ENCODE measurements around the gene SYT6. TPM values are rescaled to one million over a fixed set of nuclear protein-coding genes. Genes with fewer than 3 reads are reported as not detected.

Gene SYT6
- total RNA-seq, 1 donor, result not detected

GRCh38 chr1:114134518-114134917, 19.2 kb downstream of the SYT6 start:
- no peak for DNase-seq (ENCODE audit: low read depth)
- no peak overlapping the region for H3K4me3 ChIP-seq (ENCODE audit: low read depth, low read length)
- no peak for TF ChIP-seq CTCF (IDR thresholded peaks at IDR 0.05; ENCODE audit: insufficient read depth, low read length)

- H3K4me3 ChIP-seq (ENCODE audit: low read depth, low read length), result no peak overlapping the region
- TF ChIP-seq CTCF (IDR thresholded peaks at IDR 0.05; ENCODE audit: insufficient read depth, low read length), result no peak
- no peak for DNase-seq (ENCODE audit: low read depth)
Observed at GRCh38 chr1:114133129-114133528, 20.5 kb downstream of the SYT6 start.

GRCh38 chr1:114131526-114132220, 22.0 kb downstream of the SYT6 start:
- no peak for TF ChIP-seq CTCF (IDR thresholded peaks at IDR 0.05; ENCODE audit: insufficient read depth, low read length)
- DNase-seq (ENCODE audit: low read depth), result peak; percentile 28
- H3K4me3 ChIP-seq (ENCODE audit: low read depth, low read length), result no peak overlapping the region

- no peak for TF ChIP-seq CTCF (IDR thresholded peaks at IDR 0.05; ENCODE audit: insufficient read depth, low read length)
- H3K4me3 ChIP-seq (ENCODE audit: low read depth, low read length), result no peak overlapping the region
- no peak for DNase-seq (ENCODE audit: low read depth)
Observed at GRCh38 chr1:114130846-114131525, 22.7 kb downstream of the SYT6 start.

GRCh38 chr1:114130213-114130612, 23.5 kb downstream of the SYT6 start:
- DNase-seq (ENCODE audit: low read depth), result no peak
- H3K4me3 ChIP-seq (ENCODE audit: low read depth, low read length), result no peak overlapping the region
- TF ChIP-seq CTCF (IDR thresholded peaks at IDR 0.05; ENCODE audit: insufficient read depth, low read length), result no peak

GRCh38 chr1:114128293-114128692, 25.4 kb downstream of the SYT6 start:
- no peak for TF ChIP-seq CTCF (IDR thresholded peaks at IDR 0.05; ENCODE audit: insufficient read depth, low read length)
- no peak overlapping the region for H3K4me3 ChIP-seq (ENCODE audit: low read depth, low read length)
- DNase-seq (ENCODE audit: low read depth), result no peak
